Activated CD8-positive, alpha-beta memory T cell treated with anti-CD3 and anti-CD28 coated beads, Interleukin-2, amount 50 U/mL, for 24 hours (primary cell): ENCODE results near the gene RABEPK.
"Not testable (repeated sequence)": the region's sequence is repeated elsewhere in the genome, so short reads cannot be mapped to it uniquely, and the experiment has no call there.

Experiments used
- DNase-seq: peaks from one replicate; pipeline ENCODE4 v3.0.0-alpha.2; 2020; ENCODE audit errors: extremely low read depth

RABEPK gene

DNA sequence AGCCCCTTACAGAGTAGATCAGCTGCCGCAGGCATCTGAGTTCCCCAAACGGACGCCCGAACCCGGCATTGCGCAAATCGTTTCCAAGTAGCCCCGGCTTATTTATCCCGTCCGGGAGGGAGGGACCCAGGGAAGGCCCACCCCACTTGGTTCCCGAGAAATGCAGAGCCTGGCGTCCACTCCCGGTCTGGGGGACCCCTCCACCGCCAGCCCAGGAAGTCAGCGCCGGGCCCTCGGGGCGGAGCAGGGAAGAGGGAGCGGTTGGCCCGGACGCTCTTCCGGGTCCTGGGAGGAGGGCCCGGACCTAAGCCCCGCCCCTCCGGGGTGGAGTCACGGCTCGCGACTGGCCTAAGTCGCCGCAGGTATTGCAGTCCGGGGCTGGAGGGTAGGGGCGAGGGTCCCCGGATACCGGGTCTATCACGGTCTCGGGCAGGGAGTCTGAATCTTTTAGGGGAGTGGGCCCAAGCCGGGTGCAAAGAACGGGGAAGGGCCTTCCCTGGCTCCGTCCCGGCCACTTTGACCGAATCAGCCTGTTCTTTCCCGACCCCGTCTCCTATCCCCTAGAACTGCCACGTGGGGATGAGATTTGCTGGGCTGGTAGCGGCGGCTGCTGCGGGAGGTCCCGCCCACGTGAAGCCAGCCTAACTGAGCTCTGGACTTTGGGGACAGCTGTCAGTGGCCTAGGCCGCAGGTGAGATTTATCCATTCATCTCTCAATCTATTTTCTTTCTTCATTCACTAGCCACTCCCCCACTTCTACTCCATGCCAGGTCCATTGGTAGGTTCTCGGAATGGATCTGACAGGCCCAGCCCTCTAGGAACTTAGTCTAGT is at the start of gene RABEPK:
Gene RABEPK, plus strand, starts transcription at position 327 of the 832 bp plus-strand sequence. CDS start 2,472 bp downstream, outside the sequence.
- DNase-seq, result peak; percentile 72

- no peak for DNase-seq
Measured at GRCh38 chr9:125151730-125152129, 48.6 kb upstream of the RABEPK start.

DNA sequence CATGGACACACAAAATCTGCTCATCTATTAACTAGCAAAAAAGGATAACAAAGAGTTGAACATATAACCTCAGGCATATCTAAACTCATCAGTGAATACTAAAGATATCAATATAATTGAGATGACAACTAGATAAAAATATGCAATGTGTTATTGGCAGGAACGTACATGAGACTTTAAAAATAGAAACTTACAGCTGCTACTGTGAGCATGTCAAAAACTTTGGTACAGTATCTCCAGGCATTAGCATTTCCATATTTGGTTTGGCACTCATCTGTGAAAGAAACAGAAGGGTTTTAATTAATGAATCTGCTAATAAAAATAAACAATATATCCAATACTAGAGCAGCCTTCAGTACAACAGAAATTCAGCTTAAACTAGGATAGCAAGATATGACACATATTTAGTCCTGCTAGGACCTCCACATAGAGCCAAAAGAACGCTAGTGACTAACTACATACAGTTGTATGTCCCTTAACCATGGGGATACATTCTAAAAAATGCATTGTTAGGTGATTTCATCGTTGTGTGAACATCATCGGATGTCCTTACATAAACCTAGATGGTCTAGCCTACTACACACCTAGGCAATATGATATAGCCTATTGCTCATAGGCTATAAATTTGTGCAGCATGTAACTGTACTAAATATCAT is 46.5 kb upstream of the RABEPK start:
- DNase-seq, result no peak

DNA sequence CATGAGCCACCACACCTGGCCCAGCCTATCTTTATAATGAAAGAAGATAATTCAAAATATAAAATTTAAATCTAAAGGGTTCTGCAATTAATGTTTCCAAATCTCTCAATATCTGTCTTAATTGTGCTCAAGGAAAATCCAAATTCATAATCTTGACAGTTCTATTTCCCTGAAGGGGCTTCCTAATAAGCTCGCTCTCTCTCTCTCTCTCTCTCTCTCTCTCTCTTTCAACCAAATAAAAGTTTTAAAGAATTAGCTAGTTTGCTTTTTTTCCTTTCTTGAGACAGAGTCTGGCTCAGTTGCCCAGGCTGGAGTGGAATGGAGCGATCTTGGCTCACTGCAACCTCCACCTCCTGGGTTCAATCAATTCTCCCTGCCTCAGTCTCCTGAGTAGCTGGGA is 43.8 kb upstream of the RABEPK start:
- DNase-seq, result no peak

GRCh38 chr9:125160750-125161149 is 39.6 kb upstream of the RABEPK start:
- no peak for DNase-seq

GRCh38 chr9:125161284-125161918 is 38.9 kb upstream of the RABEPK start:
- no peak for DNase-seq

GRCh38 chr9:125162891-125163290 is 37.5 kb upstream of the RABEPK start:
- DNase-seq, result not testable (repeated sequence)

- DNase-seq, result no peak
Measured at GRCh38 chr9:125166762-125167161, 33.6 kb upstream of the RABEPK start.

- DNase-seq, result no peak
Measured at GRCh38 chr9:125169895-125170294, 30.4 kb upstream of the RABEPK start.

GRCh38 chr9:125172031-125172755 is 28.1 kb upstream of the RABEPK start:
- no peak for DNase-seq

DNA sequence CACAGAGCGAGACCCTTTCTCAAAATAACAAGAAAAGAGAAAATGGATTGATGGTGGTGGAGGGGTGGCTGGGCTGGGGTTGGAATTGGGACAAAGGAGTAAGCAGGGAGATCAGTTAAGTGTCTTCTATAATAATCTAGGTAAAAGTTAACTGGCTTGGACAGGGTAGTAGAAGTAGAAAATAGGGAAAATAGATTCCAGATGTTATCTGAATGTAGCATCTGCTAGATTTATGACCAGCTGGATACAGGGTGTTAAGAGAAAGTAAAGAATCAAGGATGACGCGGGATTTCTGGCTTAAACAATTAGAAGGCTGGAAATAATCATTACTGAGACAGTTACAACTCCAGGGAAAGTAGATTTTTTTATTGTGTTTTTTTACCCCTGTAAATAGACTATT is 23.7 kb upstream of the RABEPK start:
- no peak for DNase-seq

- DNase-seq, result no peak
Measured at GRCh38 chr9:125177888-125178287, 22.5 kb upstream of the RABEPK start.

GRCh38 chr9:125179776-125180175 is 20.6 kb upstream of the RABEPK start:
- not testable (repeated sequence) for DNase-seq

DNA sequence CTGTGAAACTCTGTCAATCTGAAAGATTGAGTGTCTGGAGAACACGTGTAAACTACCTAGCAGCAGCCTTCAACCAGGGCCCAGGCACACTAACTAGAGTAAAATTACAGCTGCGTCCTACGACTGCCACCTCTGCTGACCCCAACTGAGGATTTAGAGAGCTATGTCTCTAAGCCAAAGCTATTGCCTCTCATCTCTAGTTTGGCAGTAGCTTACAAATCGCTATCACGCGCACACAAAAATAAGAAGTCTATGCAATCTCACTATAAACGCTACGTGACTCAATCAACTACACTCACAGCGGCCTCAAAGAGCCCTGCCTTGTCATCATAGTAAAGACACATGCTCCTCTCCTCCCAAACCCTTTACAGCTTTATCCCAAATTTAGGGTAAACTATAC is 19.5 kb upstream of the RABEPK start:
- DNase-seq, result no peak

DNA sequence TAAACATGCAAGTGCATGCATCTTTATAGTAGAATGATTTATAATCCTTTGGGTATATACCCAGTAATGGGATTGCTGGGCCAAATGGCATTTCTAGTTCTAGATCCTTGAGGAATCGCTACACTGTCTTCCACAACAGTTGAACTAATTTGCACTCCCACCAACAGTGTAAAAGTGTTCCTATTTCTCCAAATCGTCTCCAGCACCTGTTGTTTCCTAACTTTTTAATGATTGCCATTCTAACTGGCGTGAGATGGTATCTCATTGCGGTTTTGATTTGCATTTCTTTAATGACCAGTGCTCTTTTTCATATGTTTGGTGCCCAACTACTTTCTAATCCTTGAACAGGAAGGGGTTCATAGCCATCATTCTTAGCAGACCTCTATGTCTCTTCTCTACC is 18.6 kb upstream of the RABEPK start:
- not testable (repeated sequence) for DNase-seq

GRCh38 chr9:125183054-125183453 is 17.3 kb upstream of the RABEPK start:
- no peak for DNase-seq

- DNase-seq, result no peak
Measured at GRCh38 chr9:125183561-125183960, 16.8 kb upstream of the RABEPK start.

- DNase-seq, result no peak
Measured at GRCh38 chr9:125189011-125189360, 11.4 kb upstream of the RABEPK start.

- peak; percentile 94 for DNase-seq
Measured at GRCh38 chr9:125189361-125190289, 10.7 kb upstream of the RABEPK start, which contains the start of gene PPP6C. Gene PPP6C, minus strand, starts transcription at chr9:125189803. Its CDS starts 85 bp downstream, at chr9:125189718.

GRCh38 chr9:125190361-125190801 is 10.0 kb upstream of the RABEPK start:
- DNase-seq, result no peak

- DNase-seq, result not testable (repeated sequence)
Measured at GRCh38 chr9:125194466-125194865, 5.9 kb upstream of the RABEPK start.
